Bronchial epithelial cell (primary cell): Measurements from ENCODE around the gene OR2D2. TPM values are rescaled to one million over a fixed set of nuclear protein-coding genes. Genes with fewer than 3 reads are reported as not detected.

Experiments used
- DNase-seq: peaks from one replicate; pipeline ENCODE4 v3.0.0-alpha.2; 2010; ENCODE audit warnings: low read depth
- FAIRE-seq: peaks from 2 replicates; lab custom pipeline; 2011; peaks lifted over from hg19 to GRCh38; lab: Jason Lieb, UNC
- H3K27me3 ChIP-seq: 2 replicates; pipeline ENCODE4 v1.5.1; 2011; ENCODE audit warnings: low read length; ENCODE audit not compliant: control insufficient read depth, insufficient read depth
- H3K36me3 ChIP-seq: 2 replicates; pipeline ENCODE4 v1.5.1; 2011; ENCODE audit warnings: low read length; ENCODE audit not compliant: control insufficient read depth, insufficient read depth
- H3K4me3 ChIP-seq: 2 replicates; pipeline ENCODE4 v1.5.1; 2011; ENCODE audit warnings: mild to moderate bottlenecking, low read depth, low read length, control low read depth
- CTCF ChIP-seq: IDR thresholded peaks from 2 replicates; pipeline ENCODE4 v1.5.1; 2011; ENCODE audit warnings: mild to moderate bottlenecking, moderate library complexity, low read length, control low read depth, inconsistent platforms; ENCODE audit not compliant: insufficient read depth, severe bottlenecking
- total RNA-seq: library from RNA; depleted of rRNA; stranded (reverse); fragments of >200 nt; gene quantifications from 2 replicates; pipeline ENCODE4 v1.2.1, GENCODE V29; 2014

Gene OR2D2
- total RNA-seq, 1 donor from 2014 or later = not detected

GRCh38 chr11:6841694-6842093 lies 50.6 kb downstream of the OR2D2 start:
- Histone ChIP-seq H3K36me3 (no peaks in the 10 kb centered on the region), H3K27me3 (no peaks in the 10 kb centered on the region), H3K4me3 (no peak overlapping the region)
- FAIRE-seq (no peak), DNase-seq (no peak)
- TF ChIP-seq CTCF = no peak

Other genes with a start within 250 kb of the OR2D2 start
- 0.26 TPM in 2 replicates for gene DCHS1, start 236.7 kb downstream of the OR2D2 start, total RNA-seq
- 44.5 and 63.7 TPM in 2 replicates for gene MRPL17, start 209.2 kb downstream of the OR2D2 start, total RNA-seq
- under 0.01 TPM in 2 replicates for gene OR2AG2, start 120.5 kb downstream of the OR2D2 start, total RNA-seq
- gene OR2AG1, start 109.5 kb downstream of the OR2D2 start, total RNA-seq = not detected in 2 replicates
- under 0.01 and 0.26 TPM in 2 replicates for gene OR6A2, start 92.8 kb downstream of the OR2D2 start, total RNA-seq
- gene OR10A5, start 46.8 kb downstream of the OR2D2 start, total RNA-seq = not detected in 2 replicates
- not detected in 2 replicates for gene OR10A2, start 29.4 kb downstream of the OR2D2 start, total RNA-seq
- not detected in 2 replicates for gene OR10A4, start 15.9 kb downstream of the OR2D2 start, total RNA-seq
- not detected in 2 replicates for gene OR2D3, start 28.5 kb upstream of the OR2D2 start, total RNA-seq
- gene ZNF215, start 33.9 kb upstream of the OR2D2 start, total RNA-seq = 4.7 and 6.1 TPM in 2 replicates
- 2.6 and 3.2 TPM in 2 replicates for gene ZNF214, start 127.8 kb upstream of the OR2D2 start, total RNA-seq
- gene NLRP14, start 128.0 kb upstream of the OR2D2 start, total RNA-seq = under 0.01 and 0.13 TPM in 2 replicates
- not detected in 2 replicates for gene RBMXL2, start 196.5 kb upstream of the OR2D2 start, total RNA-seq